GM18858 (cell line): ENCODE results near the gene QKI.
"Not testable (repeated sequence)": the region's sequence is repeated elsewhere in the genome, so short reads cannot be mapped to it uniquely, and the experiment has no call there.

ENCODE experiments used
- ATAC-seq: cut with Tn5 transposase; IDR thresholded peaks from one replicate; pipeline ENCODE4 v1.9.1; 2021; ENCODE audit not compliant: unreplicated experiment

Gene QKI

DNA sequence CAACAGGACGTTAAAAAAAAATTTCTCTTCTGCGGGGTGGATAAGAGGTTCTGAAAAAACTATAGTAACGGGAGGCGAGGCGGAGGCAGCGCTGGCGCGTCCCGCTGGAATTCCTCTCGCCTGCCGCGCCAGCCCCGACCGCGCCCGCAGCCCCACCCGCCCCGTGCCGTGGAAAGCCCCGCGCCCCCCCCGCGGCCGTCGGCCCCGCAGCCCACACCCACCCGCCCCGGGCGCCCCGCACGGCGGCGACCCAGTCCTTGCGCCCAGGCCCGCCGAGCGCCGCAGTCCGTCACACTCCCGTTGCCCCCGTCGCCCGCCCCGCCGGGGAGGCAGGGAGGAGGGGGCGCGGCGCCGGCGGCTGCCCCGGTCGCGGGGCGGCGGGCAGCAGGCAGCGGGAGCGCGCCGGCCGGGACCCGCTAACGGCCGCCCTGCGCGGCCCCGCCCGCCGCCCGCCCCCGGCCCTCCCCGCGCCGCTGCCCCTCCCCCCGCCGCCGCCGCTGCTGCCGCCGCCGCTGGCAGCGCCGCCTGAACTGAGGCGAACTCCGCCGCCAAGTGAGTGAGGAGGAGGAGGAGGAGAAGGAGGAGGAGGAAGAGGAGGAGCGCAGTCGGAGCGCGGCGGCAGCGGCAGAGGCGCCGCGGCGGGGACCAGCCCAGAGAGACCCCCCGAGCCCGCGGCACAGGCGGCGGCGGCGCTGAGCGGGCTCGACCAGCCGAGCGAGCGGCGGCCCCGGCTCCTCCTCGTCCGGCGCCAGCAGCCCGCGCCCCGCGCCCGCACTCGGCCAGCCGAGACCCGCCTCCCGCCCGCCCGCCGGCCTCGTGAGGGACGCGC is at the start of gene QKI:
Gene QKI (plus strand): TSS at position 602 of the 829 bp plus-strand sequence. CDS start 476 bp downstream, outside the sequence.
- ATAC-seq, result peak; percentile 29

- ATAC-seq, result no peak
These were observed 48.2 kb upstream of the QKI start for GRCh38 chr6:163366288-163366687.

GRCh38 chr6:163367497-163368183 is 46.9 kb upstream of the QKI start:
- ATAC-seq, result no peak

DNA sequence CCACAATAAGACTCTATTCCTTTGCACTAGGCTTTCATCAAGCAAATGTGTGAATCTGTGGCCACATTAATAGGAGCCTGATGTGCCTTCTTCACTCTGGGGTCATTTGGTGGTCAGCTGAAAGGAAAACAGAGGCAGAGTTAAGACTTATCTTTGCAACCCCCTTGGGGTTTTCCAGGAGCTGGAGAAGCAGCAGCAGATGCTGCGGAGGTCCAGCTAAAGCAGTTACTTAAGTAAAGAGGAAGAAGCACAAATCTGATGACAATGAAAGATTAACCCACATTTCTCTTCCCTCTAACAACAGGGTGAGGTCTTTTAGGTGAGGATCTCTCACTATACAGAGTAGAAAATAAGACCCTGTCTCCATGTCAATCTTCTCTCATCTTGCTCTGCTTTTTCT is 45.4 kb upstream of the QKI start:
- no peak for ATAC-seq

- ATAC-seq, result no peak
These were observed 44.7 kb upstream of the QKI start for GRCh38 chr6:163369628-163370365.

DNA sequence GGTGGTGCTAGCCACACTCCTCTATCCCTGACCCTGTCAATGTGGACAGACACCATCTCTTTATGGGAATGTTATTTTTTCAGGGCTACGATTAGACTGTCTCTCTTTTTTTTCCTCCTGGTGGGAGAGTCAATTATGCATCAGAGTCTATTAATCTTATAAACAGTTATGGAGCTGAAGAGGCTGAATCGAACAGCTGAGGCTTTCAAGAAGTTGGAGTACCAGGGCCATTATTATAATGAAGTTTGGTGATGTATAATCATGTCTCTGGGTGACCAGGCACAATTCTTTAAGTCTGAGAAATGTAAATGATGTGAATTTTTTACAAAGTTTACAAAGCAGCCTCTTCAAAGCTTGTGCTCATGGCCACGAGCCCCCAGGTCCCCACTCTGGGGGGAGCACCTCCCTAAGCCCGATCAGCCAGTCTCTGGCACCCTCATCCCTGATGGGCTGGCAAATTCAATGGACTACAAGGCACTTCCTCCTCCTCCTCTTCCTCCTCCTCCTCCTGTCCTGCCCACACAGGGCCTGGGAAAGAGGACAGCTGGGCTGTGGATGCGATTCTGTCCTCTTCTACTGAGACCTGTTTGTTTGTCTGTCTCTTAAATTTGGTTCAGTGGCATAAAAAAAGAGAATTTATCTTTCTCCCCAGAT is 43.9 kb upstream of the QKI start:
- no peak for ATAC-seq

- no peak for ATAC-seq
These were observed 43.4 kb upstream of the QKI start for GRCh38 chr6:163371129-163371528.

GRCh38 chr6:163373240-163373639 is 41.3 kb upstream of the QKI start:
- ATAC-seq, result no peak

GRCh38 chr6:163375361-163375760 is 39.2 kb upstream of the QKI start:
- no peak for ATAC-seq

DNA sequence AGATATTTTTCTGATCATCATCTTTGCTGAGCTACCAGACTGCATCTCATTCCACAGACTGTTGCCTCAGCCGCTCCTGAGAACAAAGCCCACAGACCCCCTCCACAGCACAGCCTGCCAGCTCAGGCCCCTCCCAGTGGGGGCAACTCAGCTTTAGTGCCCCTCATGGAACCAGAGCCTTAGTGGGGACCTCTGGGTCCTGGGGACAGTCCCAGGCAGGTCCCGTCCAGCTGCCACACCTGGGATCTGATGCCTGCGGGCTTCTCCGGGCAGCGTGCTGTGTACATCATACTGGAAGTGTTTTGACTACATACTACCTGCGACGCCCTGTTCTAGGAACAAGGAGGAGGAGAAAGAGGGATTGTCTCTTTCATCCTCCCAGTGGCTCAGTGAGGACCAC is 38.3 kb upstream of the QKI start:
- ATAC-seq, result no peak

DNA sequence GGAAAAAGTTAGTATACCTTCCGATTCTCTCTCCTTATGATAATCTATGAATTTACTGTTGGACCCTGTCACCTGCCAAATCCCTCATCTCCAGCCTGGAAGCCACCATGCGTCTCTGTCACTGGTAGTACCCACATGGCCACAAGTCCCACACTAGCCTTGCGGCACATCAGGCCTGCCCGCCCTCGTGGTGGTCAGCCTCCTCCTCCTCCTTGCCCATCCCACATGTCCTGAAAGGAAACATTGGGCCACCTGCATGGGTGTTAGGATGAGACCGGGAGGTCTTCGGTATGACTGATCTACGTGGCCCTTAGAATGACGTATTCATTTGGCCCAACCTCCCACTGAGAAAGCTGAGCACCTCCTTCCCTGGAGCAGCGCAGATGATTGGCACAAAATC is 37.0 kb upstream of the QKI start:
- ATAC-seq, result no peak

DNA sequence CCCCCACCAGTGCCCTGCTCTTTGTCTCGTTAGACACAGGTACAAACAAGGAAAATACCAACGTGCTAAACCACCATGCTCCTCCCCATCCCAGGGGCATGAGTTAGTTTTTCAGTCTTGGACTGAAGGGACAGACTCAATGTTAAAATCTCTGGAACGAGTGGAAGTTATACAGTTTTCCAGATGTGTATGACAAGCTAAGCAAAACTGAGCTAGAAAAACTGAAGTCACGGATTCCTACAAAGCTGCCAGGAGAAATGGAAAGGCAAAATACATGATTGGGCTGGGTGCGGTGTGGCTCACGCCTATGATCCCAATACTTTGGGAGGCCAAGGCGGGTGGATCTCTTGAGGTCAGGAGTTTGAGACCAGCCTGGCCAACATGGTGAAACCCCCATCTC is 34.3 kb upstream of the QKI start:
- no peak for ATAC-seq

- ATAC-seq, result no peak
These were observed 33.3 kb upstream of the QKI start for GRCh38 chr6:163381118-163381756.

DNA sequence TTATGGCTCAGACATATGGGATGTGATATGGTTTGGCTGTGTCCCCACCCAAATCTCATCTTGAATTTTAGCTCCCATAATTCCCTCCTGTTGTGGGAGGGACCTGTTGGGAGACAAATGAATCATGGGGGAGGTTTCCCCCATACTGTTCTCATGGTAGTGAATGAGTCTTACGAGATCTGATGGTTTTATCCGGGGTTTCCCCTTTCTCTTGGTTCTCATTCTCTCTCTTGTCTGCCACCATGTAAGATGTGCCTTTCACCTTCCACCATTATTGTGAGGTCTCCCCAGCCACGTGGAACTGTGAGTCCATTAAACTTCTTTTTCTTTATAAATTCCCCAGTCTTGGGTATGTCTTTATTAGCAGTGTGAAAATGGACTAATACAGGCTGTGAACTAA is 31.1 kb upstream of the QKI start:
- ATAC-seq, result not testable (repeated sequence)

- no peak for ATAC-seq
These were observed 30.6 kb upstream of the QKI start for GRCh38 chr6:163383912-163384311.

DNA sequence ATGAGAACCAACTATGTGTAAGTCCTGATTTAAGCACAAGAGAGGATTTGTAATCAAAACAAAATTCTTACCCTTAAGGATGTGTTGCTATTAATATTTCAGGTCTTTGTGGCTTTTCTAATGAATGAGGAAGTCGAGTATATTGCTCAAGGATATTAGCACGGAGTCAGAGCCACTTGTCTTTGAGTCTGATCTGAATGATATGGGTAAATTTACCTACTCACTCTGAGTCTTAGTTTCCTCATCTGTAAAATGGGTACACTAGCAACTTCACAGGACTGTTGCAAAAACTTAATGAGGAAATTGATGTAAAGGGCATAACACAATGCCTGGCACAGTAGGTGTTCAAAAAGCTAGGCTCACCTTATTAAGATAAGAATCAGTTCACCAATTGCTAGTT is 30.0 kb upstream of the QKI start:
- no peak for ATAC-seq

- ATAC-seq, result not testable (repeated sequence)
These were observed 29.0 kb upstream of the QKI start for GRCh38 chr6:163385503-163385902.

DNA sequence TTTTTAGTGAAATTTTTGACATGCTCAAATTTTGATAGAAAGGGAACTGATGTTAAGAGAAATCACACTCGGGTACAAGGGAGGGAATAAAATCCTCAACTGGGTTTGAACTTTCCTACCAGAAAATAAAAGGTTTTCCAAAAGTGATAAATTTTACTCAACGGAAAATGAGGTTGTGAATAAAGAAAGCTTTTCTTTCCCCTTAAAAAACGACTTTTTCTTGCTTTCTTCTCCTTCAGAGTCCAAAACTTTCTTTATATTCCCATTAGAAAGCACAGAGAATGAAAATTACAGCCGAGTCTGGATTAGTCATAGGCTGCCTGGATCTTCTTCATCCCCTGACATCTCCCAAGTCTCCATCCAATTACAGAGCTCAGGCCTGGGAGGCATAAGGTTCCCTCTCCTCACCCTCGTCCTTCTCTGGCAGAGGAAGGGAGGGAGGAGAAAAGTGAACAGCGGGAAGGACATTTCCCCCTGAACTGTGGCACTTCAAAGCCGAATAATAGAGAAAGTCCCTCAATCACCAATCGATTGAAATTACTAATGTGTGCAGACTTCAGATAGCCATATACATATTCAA is 28.1 kb upstream of the QKI start:
- ATAC-seq, result no peak

DNA sequence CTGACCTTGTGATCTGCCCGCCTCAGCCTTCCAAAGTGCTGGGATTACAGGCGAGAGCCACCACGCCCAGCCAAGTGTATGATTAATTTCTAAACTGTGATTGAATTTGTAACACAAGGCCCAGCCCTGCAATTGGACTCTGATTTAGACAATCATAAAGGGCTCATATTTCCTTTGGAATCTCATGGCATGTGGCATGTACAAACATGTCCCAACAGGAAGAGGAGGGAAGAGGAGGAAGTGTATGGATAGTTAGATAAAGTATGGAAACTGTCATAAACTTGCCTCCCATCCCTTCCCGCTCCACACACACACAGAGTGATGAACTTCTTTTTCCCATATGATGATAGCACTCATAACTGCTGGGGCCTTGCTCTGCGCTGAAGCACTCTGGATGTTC is 27.2 kb upstream of the QKI start:
- no peak for ATAC-seq

- no peak for ATAC-seq
These were observed 25.2 kb upstream of the QKI start for GRCh38 chr6:163389354-163389753.
